Activated B cell treated with CpG ODN at 0.5 μM for 24 hours (primary cell): ENCODE data around the gene IQCE. TPM values are rescaled to one million over a fixed set of nuclear protein-coding genes. Genes with fewer than 3 reads are reported as not detected.

Experiments
- ATAC-seq: fragments of 200-7000 bp; cut with Tn5 transposase; one replicate; pipeline ENCODE4 v1.10.0; 2021; ENCODE audit warnings: low read depth, mild to moderate bottlenecking, moderate library complexity
- CTCF ChIA-PET: fragments of 350-600 bp; sonication (Branson Sonifier 250); formaldehyde crosslinking; loops from one replicate; lab custom pipeline; 2021; ENCODE audit warnings: antibody characterized with exemption; lab: Charles Lee
- POLR2A ChIA-PET: fragments of 350-600 bp; sonication (Branson Sonifier 250); formaldehyde crosslinking; loops from one replicate; lab custom pipeline; 2021; ENCODE audit warnings: antibody characterized with exemption; lab: Charles Lee
- DNase-seq: peaks from one replicate; pipeline ENCODE4 v3.0.0; 2022
- H3K27ac Mint-ChIP-seq: one replicate; pipeline ENCODE4 v1.8.0; 2020; ENCODE audit warnings: mixed read lengths
- H3K27me3 Mint-ChIP-seq: one replicate; pipeline ENCODE4 v1.8.0; 2021; ENCODE audit warnings: mixed read lengths
- H3K36me3 Mint-ChIP-seq: one replicate; pipeline ENCODE4 v1.8.0; 2021; ENCODE audit warnings: low read depth, mixed read lengths
- H3K4me1 Mint-ChIP-seq: one replicate; pipeline ENCODE4 v1.8.0; 2021; ENCODE audit warnings: mixed read lengths
- H3K4me3 Mint-ChIP-seq: one replicate; pipeline ENCODE4 v1.8.0; 2020; ENCODE audit warnings: mild to moderate bottlenecking, mixed read lengths
- H3K9me3 Mint-ChIP-seq: one replicate; pipeline ENCODE4 v1.8.0; 2020; ENCODE audit warnings: mixed read lengths
- CTCF ChIP-seq: fragments of 200-600 bp; IDR thresholded peaks from one replicate; pipeline ENCODE4 v1.8.0; 2022; ENCODE audit warnings: antibody characterized with exemption, mild to moderate bottlenecking
- intact Hi-C: fragments of 100-400 bp; cut with micrococcal nuclease; formaldehyde crosslinking; loops from one replicate; pipeline ENCODE4 v1.15.1; 2024
- total RNA-seq: library from RNA; stranded (reverse); gene quantifications from 2 replicates; pipeline ENCODE4 v1.2.3, GENCODE V29; 2022

IQCE gene
- total RNA-seq, 1 donor from 2014 or later, result 7.7 TPM

GRCh38 chr7:2520131-2520760, 38.5 kb upstream of the IQCE start:
- ChIA-PET CTCF (interaction anchor here (0.6 to 1.3 kb wide), 2 partner anchors 9 to 38 kb away, joined by 3 to 8 read pairs; no protein-coding TSS in a partner anchor), POLR2A (interaction anchor here (0.6 to 6.9 kb wide), 16 partner anchors 9 to 190 kb away, joined by 3 to 240 read pairs (median 8); partner anchors contain the start of genes BRAT1, IQCE and TTYH3)
- ATAC-seq (no peak), DNase-seq (no peak)
- TF ChIP-seq CTCF, result no peak
- peak overlapping the region; percentile 96 for H3K4me3 Mint-ChIP-seq
- no peaks in the 10 kb centered on the region for H3K9me3 Mint-ChIP-seq
- intact Hi-C loops, result loop anchor here (5.0 to 10.0 kb wide), 4 partner anchors 177 to 1295 kb away; partner anchors contain the start of gene MAD1L1
- H3K4me1 Mint-ChIP-seq, result peaks cover 54% of the 10 kb centered on the region
- H3K27me3 Mint-ChIP-seq, result no peaks in the 10 kb centered on the region
- peaks cover 27% of the 10 kb centered on the region for H3K36me3 Mint-ChIP-seq
- H3K27ac Mint-ChIP-seq, result peak overlapping the region; percentile 87

- H3K27ac Mint-ChIP-seq, result peak overlapping the region; percentile 87
- H3K4me1 Mint-ChIP-seq, result peaks cover 58% of the 10 kb centered on the region
- POLR2A ChIA-PET, result interaction anchor here (0.6 to 6.9 kb wide), 16 partner anchors 9 to 189 kb away, joined by 3 to 240 read pairs (median 6); partner anchors contain the start of genes BRAT1, IQCE and TTYH3
- H3K4me3 Mint-ChIP-seq, result peak overlapping the region; percentile 96
- H3K9me3 Mint-ChIP-seq, result no peaks in the 10 kb centered on the region
- CTCF ChIA-PET, result interaction anchor here (0.6 to 1.3 kb wide), 2 partner anchors 10 to 37 kb away, joined by 3 to 8 read pairs; no protein-coding TSS in a partner anchor
- H3K36me3 Mint-ChIP-seq, result peaks cover 30% of the 10 kb centered on the region
- ATAC-seq, result peak; percentile 5
- TF ChIP-seq CTCF, result no peak
- no peak for DNase-seq
- no peaks in the 10 kb centered on the region for H3K27me3 Mint-ChIP-seq
- intact Hi-C loops, result loop anchor here (5.0 to 10.0 kb wide), 4 partner anchors 176 to 1296 kb away; partner anchors contain the start of gene MAD1L1
Observed at GRCh38 chr7:2520761-2521290, 38.0 kb upstream of the IQCE start.

- TF ChIP-seq CTCF, result no peak
- ChIA-PET POLR2A (interaction anchor here (0.6 to 6.9 kb wide), 11 partner anchors 8 to 189 kb away, joined by 3 to 240 read pairs (median 7); partner anchors contain the start of genes BRAT1 and TTYH3), CTCF (no interaction called here)
- Mint-ChIP-seq H3K27ac (peak overlapping the region; percentile 92), H3K4me1 (peaks cover 63% of the 10 kb centered on the region), H3K4me3 (peak overlapping the region; percentile 96), H3K9me3 (no peaks in the 10 kb centered on the region), H3K27me3 (no peaks in the 10 kb centered on the region), H3K36me3 (peaks cover 35% of the 10 kb centered on the region)
- intact Hi-C loops, result loop anchor here (5.0 to 10.0 kb wide), 4 partner anchors 176 to 1297 kb away; partner anchors contain the start of gene MAD1L1
- ATAC-seq (no peak), DNase-seq (no peak)
Observed at GRCh38 chr7:2521341-2521745, 37.4 kb upstream of the IQCE start.

GRCh38 chr7:2521952-2522591, 36.7 kb upstream of the IQCE start:
- intact Hi-C loops, result loop anchor here (1.0 to 10.0 kb wide), 6 partner anchors 8 to 1297 kb away; partner anchors contain the start of genes BRAT1 and MAD1L1
- no peak for TF ChIP-seq CTCF
- ChIA-PET CTCF (interaction anchor here (1.0 kb wide), 1 partner anchor 188 kb away, joined by 4 read pairs; no protein-coding TSS in a partner anchor), POLR2A (interaction anchor here (0.6 to 6.9 kb wide), 10 partner anchors 7 to 188 kb away, joined by 3 to 240 read pairs (median 7); partner anchors contain the start of genes BRAT1 and IQCE)
- H3K9me3 Mint-ChIP-seq, result no peaks in the 10 kb centered on the region
- no peaks in the 10 kb centered on the region for H3K27me3 Mint-ChIP-seq
- H3K27ac Mint-ChIP-seq, result peak overlapping the region; percentile 92
- H3K36me3 Mint-ChIP-seq, result peaks cover 41% of the 10 kb centered on the region
- H3K4me3 Mint-ChIP-seq, result peak overlapping the region; percentile 96
- peaks cover 69% of the 10 kb centered on the region for H3K4me1 Mint-ChIP-seq
- DNase-seq (peak; percentile 56), ATAC-seq (peak; percentile 49)
